Adrenal gland (tissue), 12 donors: ENCODE results near the gene C2orf78. TPM values are rescaled to one million over a fixed set of nuclear protein-coding genes. Genes with fewer than 3 reads are reported as not detected.

Source experiments
- DNase-seq, 7 donors: peaks; one replicate each; pipeline ENCODE4 v3.0.0-alpha.2; 2019 to 2020
- H3K27ac ChIP-seq, 5 donors: fragments of 200-600 bp; sonication (generic) in 4 of 5; 1 replicate in 3 of 5; 2 replicates in 2 of 5; pipeline versions ENCODE4 v1.5.1 to v1.8.0; 2016 to 2020; ENCODE audit warnings: mild to moderate bottlenecking in 1 of 5
- H3K27me3 ChIP-seq: fragments of 200-600 bp; 2 replicates; pipeline ENCODE4 v1.8.0; 2021
- H3K36me3 ChIP-seq, 2 donors: fragments of 200-600 bp; replicated peaks in 1 of 2; 1 replicate in 1 of 2; 2 replicates in 1 of 2; pipeline versions ENCODE4 v1.5.1 to v1.8.0; 2018 to 2022
- H3K4me1 ChIP-seq, 2 donors: fragments of 200-600 bp; replicated peaks in 1 of 2; 1 replicate in 1 of 2; 2 replicates in 1 of 2; pipeline versions ENCODE4 v1.5.1 to v1.8.0; 2018 to 2021
- H3K4me3 ChIP-seq, 4 donors: fragments of 200-600 bp; sonication (generic) in 3 of 4; one replicate each; pipeline ENCODE4 v1.5.1; 2016 to 2018
- H3K9me3 ChIP-seq, 3 donors: fragments of 200-600 bp; sonication (generic) in 1 of 3; replicated peaks in 1 of 3; 1 replicate in 2 of 3; 2 replicates in 1 of 3; pipeline versions ENCODE4 v1.5.1 to v1.8.0; 2016 to 2021
- CTCF ChIP-seq, 6 experiments: fragments of 450-650 bp in 4 of 6; fragments of 200-600 bp in 2 of 6; sonication (generic) in 1 of 6; IDR thresholded peaks; 1 replicate in 5 of 6; 2 replicates in 1 of 6; pipeline versions ENCODE4 v1.5.1 to v1.8.0; 2016 to 2021; ENCODE audit warnings: antibody characterized with exemption in 6 of 6, mild to moderate bottlenecking in 2 of 6, moderate library complexity in 1 of 6
- POLR2A ChIP-seq, 2 donors: fragments of 450-650 bp; IDR thresholded peaks; one replicate each; pipeline ENCODE4 v1.6.1; 2017; ENCODE audit warnings: antibody characterized with exemption in 2 of 2, mild to moderate bottlenecking in 2 of 2, moderate library complexity in 1 of 2
- WGBS, 4 donors: extraction: QIAGEN DNeasy Blood & Tissue Kit in 2 of 4; methylation state at CpG; one replicate each; pipeline versions ENCODE4 v1.1.5 to v1.1.7; 2013 to 2017; 5-methylcytosine and 5-hydroxymethylcytosine counted together
- intact Hi-C, 2 donors: fragments of 100-400 bp; cut with DNase I; formaldehyde crosslinking; loops; one replicate each; pipeline versions ENCODE4 v1.14.1 to v1.15.0; 2022 to 2023
- polyA plus RNA-seq, 3 donors: library from polyadenylated mRNA; stranded (reverse); fragments of 200-250 nt in 2 of 3; fragments of 350-450 nt in 1 of 3; fragmentation: Illumina TruSeq in 1 of 3; extraction: RNeasy Lipid Tissue Mini Kit (QIAGEN cat#74804) in 1 of 3; gene quantifications; one replicate each; pipeline ENCODE4 v1.2.3, GENCODE V29; 2013 to 2014
- total RNA-seq, 9 donors: library from RNA; depleted of rRNA in 4 of 9; stranded (reverse); fragments of >200 nt in 4 of 9; fragments of 120-200 nt in 1 of 9; fragmentation: NEBNext Ultra II Directional in 1 of 9; extraction: Animal tissue kit (Norgen Biotek cat#: 25700) in 1 of 9; gene quantifications; one replicate each; pipeline versions ENCODE4 v1.1.0 to v1.2.4, GENCODE V29; 2013 to 2023
- donor health status: healthy with polysubstance abuse.
- donor health status: Bipolar disorder and iron deficiency.
- donor health status: DM: yes; HTN: yes; CAD: no.
- donor health status: DM: no; HTN: no; CAD: no.
- donor health status: DM: no; HTN: no; CAD: no.
- donor health status: DM: yes; HTN: yes; CAD: no.

C2orf78 gene
- total and polyA plus RNA-seq, 12 donors, result 0.08 TPM; not detected in 11

GRCh38 chr2:73766349-73766748 lies 17.6 kb upstream of the C2orf78 start:
- Histone ChIP-seq H3K4me3 (no peak overlapping the region), H3K36me3 (peaks cover 0 to 68% of the 10 kb centered on the region in 2 donors), H3K4me1 (no peaks in the 10 kb centered on the region), H3K27ac (no peak overlapping the region), H3K9me3 (peaks cover 0 to 4% (median 0%) of the 10 kb centered on the region in 3 donors), H3K27me3 (no peaks in the 10 kb centered on the region)
- intact Hi-C loops, result no loop called here
- no peak for TF ChIP-seq POLR2A (IDR thresholded peaks at IDR 0.05)
- no peak for TF ChIP-seq CTCF (IDR thresholded peaks at IDR 0.05)
- WGBS, 4 donors, result 87 to 100% (median 94%) methylated on average over 1 of the region's 1 CpG
- DNase-seq, result no peak

GRCh38 chr2:73766994-73767393 lies 17.0 kb upstream of the C2orf78 start:
- Histone ChIP-seq H3K4me3 (no peak overlapping the region), H3K27ac (no peak overlapping the region), H3K27me3 (no peaks in the 10 kb centered on the region), H3K9me3 (peaks cover 0 to 4% (median 0%) of the 10 kb centered on the region in 3 donors), H3K4me1 (no peaks in the 10 kb centered on the region), H3K36me3 (peaks cover 0 to 68% of the 10 kb centered on the region in 2 donors)
- no peak for DNase-seq
- TF ChIP-seq POLR2A (IDR thresholded peaks at IDR 0.05), result no peak
- no peak for TF ChIP-seq CTCF (IDR thresholded peaks at IDR 0.05)
- 92 to 96% (median 93%) methylated on average over 4 of the region's 4 CpGs for WGBS, 4 donors
- intact Hi-C loops, result no loop called here

- 90 to 97% (median 93%) methylated on average over 3 of the region's 3 CpGs for WGBS, 4 donors
- no peaks in the 10 kb centered on the region for H3K4me1 ChIP-seq
- no peak for DNase-seq
- peaks cover 0 to 4% (median 0%) of the 10 kb centered on the region in 3 donors for H3K9me3 ChIP-seq
- intact Hi-C loops, result no loop called here
- no peak overlapping the region for H3K27ac ChIP-seq
- H3K36me3 ChIP-seq, result peaks cover 0 to 65% of the 10 kb centered on the region in 2 donors
- no peaks in the 10 kb centered on the region for H3K27me3 ChIP-seq
- H3K4me3 ChIP-seq, result no peak overlapping the region
- TF ChIP-seq CTCF (IDR thresholded peaks at IDR 0.05) (no peak), POLR2A (IDR thresholded peaks at IDR 0.05) (no peak)
These were observed 13.3 kb upstream of the C2orf78 start for GRCh38 chr2:73770725-73771124.

- TF ChIP-seq POLR2A (IDR thresholded peaks at IDR 0.05) (no peak), CTCF (IDR thresholded peaks at IDR 0.05) (no peak)
- intact Hi-C loops, result no loop called here
- Histone ChIP-seq H3K27me3 (no peaks in the 10 kb centered on the region), H3K9me3 (peaks cover 0 to 4% (median 0%) of the 10 kb centered on the region in 3 donors), H3K4me3 (no peak overlapping the region), H3K4me1 (peaks cover 0 to 2% of the 10 kb centered on the region in 2 donors), H3K36me3 (peaks cover 0 to 61% of the 10 kb centered on the region in 2 donors), H3K27ac (no peak overlapping the region)
- no peak for DNase-seq
These were observed 11.2 kb upstream of the C2orf78 start for GRCh38 chr2:73772819-73773218.
